Tibial nerve (tissue), 4 donors: Measurements from ENCODE around the gene KHDRBS1. TPM values are rescaled to one million over a fixed set of nuclear protein-coding genes. Genes with fewer than 3 reads are reported as not detected.
A peak's percentile ranks its signal among the peaks of the same experiment; 100 is the strongest.
"Not testable (repeated sequence)": the region's sequence is repeated elsewhere in the genome, so short reads cannot be mapped to it uniquely, and the experiment has no call there.

Experiments
- DNase-seq, 2 donors: peaks; one replicate each; pipeline ENCODE4 v3.0.0-alpha.2; 2019; ENCODE audit warnings: low spot score in 2 of 2
- H3K27ac ChIP-seq, 4 donors: fragments of 200-600 bp; sonication (generic) in 3 of 4; one replicate each; pipeline ENCODE4 v1.5.1; 2017 to 2019; ENCODE audit warnings: mild to moderate bottlenecking in 1 of 4
- H3K27me3 ChIP-seq, 2 donors: fragments of 200-600 bp; sonication (generic) in 1 of 2; one replicate each; pipeline versions ENCODE4 v1.5.1 to v1.6.0; 2017 to 2019
- H3K36me3 ChIP-seq, 3 donors: fragments of 200-600 bp; sonication (generic); one replicate each; pipeline ENCODE4 v1.5.1; 2018 to 2019
- H3K4me1 ChIP-seq, 4 donors: fragments of 200-600 bp; sonication (generic) in 3 of 4; one replicate each; pipeline ENCODE4 v1.5.1; 2017 to 2019
- H3K4me3 ChIP-seq, 4 donors: fragments of 200-600 bp; sonication (generic) in 3 of 4; one replicate each; pipeline ENCODE4 v1.5.1; 2017 to 2019; ENCODE audit warnings: mild to moderate bottlenecking in 1 of 4, moderate library complexity in 1 of 4
- H3K9me3 ChIP-seq, 4 donors: fragments of 200-600 bp; sonication (generic) in 3 of 4; one replicate each; pipeline ENCODE4 v1.5.1; 2017 to 2019
- EP300 ChIP-seq, 2 donors: sonication (generic); formaldehyde crosslinking; IDR thresholded peaks; one replicate each; pipeline ENCODE4 v1.6.1; 2017; ENCODE audit warnings: antibody characterized with exemption in 2 of 2, mild to moderate bottlenecking in 1 of 2
- POLR2A ChIP-seq, 2 donors: fragments of 450-650 bp; IDR thresholded peaks; one replicate each; pipeline ENCODE4 v1.6.1; 2017; ENCODE audit warnings: antibody characterized with exemption in 2 of 2, mild to moderate bottlenecking in 2 of 2, moderate library complexity in 2 of 2
- WGBS, 2 donors: methylation state at CpG; one replicate each; pipeline ENCODE4 v1.1.5; 2018; 5-methylcytosine and 5-hydroxymethylcytosine counted together
- total RNA-seq, 4 donors: library from RNA; depleted of rRNA; stranded (reverse); fragments of >200 nt; gene quantifications; one replicate each; pipeline ENCODE4 v1.1.0, GENCODE V29; 2016
- TF ChIP-seq, protein P1 (sequence below), 5 experiments: fragments of 200-600 bp in 3 of 5; fragments of 450-650 bp in 2 of 5; sonication (generic) in 3 of 5; IDR thresholded peaks; one replicate each; pipeline ENCODE4 v1.5.1; 2016 to 2019; ENCODE audit warnings: antibody characterized with exemption in 5 of 5, mild to moderate bottlenecking in 3 of 5, moderate library complexity in 2 of 5

Gene KHDRBS1
- total RNA-seq, 4 donors from 2014 or later: 61.5 to 92.6 (median 78.6) TPM

- no peaks in the 10 kb centered on the region for H3K9me3 ChIP-seq
- TF ChIP-seq POLR2A (IDR thresholded peaks at IDR 0.05): no peak
- TF ChIP-seq EP300 (IDR thresholded peaks at IDR 0.05): no peak
- TF ChIP-seq, protein P1, sequence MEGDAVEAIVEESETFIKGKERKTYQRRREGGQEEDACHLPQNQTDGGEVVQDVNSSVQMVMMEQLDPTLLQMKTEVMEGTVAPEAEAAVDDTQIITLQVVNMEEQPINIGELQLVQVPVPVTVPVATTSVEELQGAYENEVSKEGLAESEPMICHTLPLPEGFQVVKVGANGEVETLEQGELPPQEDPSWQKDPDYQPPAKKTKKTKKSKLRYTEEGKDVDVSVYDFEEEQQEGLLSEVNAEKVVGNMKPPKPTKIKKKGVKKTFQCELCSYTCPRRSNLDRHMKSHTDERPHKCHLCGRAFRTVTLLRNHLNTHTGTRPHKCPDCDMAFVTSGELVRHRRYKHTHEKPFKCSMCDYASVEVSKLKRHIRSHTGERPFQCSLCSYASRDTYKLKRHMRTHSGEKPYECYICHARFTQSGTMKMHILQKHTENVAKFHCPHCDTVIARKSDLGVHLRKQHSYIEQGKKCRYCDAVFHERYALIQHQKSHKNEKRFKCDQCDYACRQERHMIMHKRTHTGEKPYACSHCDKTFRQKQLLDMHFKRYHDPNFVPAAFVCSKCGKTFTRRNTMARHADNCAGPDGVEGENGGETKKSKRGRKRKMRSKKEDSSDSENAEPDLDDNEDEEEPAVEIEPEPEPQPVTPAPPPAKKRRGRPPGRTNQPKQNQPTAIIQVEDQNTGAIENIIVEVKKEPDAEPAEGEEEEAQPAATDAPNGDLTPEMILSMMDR (IDR thresholded peaks at IDR 0.05): no peak
- no peak overlapping the region for H3K4me3 ChIP-seq
- DNase-seq: no peak
- no peaks in the 10 kb centered on the region for H3K36me3 ChIP-seq
- H3K27me3 ChIP-seq: no peaks in the 10 kb centered on the region
- no peak overlapping the region for H3K27ac ChIP-seq
- WGBS, 2 donors: 82 to 83% methylated on average over 5 of the region's 5 CpGs
- H3K4me1 ChIP-seq: peaks cover 0 to 10% (median 6%) of the 10 kb centered on the region in 4 donors
Observed at GRCh38 chr1:32010246-32010645, 3.4 kb upstream of the KHDRBS1 start.

DNA sequence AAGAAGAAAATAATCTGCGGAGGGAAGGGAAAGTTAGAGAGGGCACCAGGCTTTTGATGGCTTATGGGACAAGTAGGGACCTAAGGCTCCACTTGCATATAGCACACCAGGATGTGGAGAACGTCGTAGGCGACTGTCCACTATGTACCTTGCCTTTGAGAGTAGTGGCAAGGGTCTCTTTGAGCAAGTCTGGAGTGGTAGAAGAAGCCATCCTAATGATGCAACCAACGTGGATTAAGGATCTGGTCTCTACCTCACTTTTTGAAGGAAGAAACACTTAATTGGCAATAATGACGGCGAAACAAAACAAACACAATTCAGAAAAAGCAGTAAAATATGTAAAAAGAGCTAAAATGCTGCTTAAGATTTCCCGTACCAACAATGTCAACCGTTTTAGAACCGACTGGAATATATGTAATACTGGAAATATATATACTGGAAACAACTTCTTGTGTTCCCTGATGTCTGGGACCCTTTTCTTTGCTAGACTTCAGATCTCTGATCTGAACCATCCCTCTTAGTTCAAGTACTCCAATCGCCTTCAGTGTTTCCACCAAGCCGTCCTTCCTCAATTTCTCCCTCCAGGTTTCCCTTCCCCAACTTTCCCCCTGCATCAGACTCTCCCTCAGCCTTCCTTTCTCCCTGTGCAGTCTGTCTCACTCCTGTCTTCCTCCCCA lies 821 bp upstream of the KHDRBS1 start:
- DNase-seq: no peak
- TF ChIP-seq, protein P1 (IDR thresholded peaks at IDR 0.05): no peak
- H3K4me3 ChIP-seq: peak overlapping the region; percentile 69 to 99 (median 81)
- H3K27ac ChIP-seq: peak overlapping the region; percentile 82 to 100 (median 96)
- 48 to 50% methylated on average over 12 of the region's 12 CpGs for WGBS, 2 donors
- peaks cover 0 to 34% (median 21%) of the 10 kb centered on the region in 4 donors for H3K4me1 ChIP-seq
- no peaks in the 10 kb centered on the region for H3K36me3 ChIP-seq
- H3K27me3 ChIP-seq: no peaks in the 10 kb centered on the region
- no peaks in the 10 kb centered on the region for H3K9me3 ChIP-seq

- Histone ChIP-seq H3K27ac (peak overlapping the region; percentile 82 to 100 (median 96)), H3K4me1 (peaks cover 0 to 50% (median 28%) of the 10 kb centered on the region in 4 donors), H3K9me3 (no peaks in the 10 kb centered on the region), H3K27me3 (no peaks in the 10 kb centered on the region), H3K4me3 (peak overlapping the region; percentile 69 to 99 (median 81)), H3K36me3 (no peaks in the 10 kb centered on the region)
- TF ChIP-seq, protein P1 (IDR thresholded peaks at IDR 0.05): peak in 1 of 5 experiments; percentile 2
- TF ChIP-seq POLR2A (IDR thresholded peaks at IDR 0.05) (no peak), EP300 (IDR thresholded peaks at IDR 0.05) (peak in 1 of 2 donors; percentile 31)
- peak; percentile 19 to 34 for DNase-seq
- 0% methylated on average over 47 to 52 of the region's 55 CpGs for WGBS, 2 donors
Observed at GRCh38 chr1:32014199-32014947, 705 bp downstream of the KHDRBS1 start.

DNA sequence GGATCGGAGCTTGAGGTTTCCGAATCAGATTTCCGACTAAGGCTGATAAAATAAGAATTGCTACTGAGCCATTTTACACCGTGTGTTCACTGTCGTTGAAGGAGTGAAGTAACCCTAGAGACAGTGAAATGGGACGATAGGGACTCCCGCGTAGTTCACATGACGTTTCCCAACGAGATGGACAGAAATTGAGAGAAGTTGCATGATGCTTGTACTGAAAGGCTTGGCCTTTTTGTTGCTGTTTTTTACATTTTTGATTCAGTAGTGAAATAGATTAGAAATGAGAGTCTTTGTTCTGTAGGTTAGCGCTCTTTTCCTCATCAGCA lies 1.2 kb downstream of the KHDRBS1 start:
- Histone ChIP-seq H3K27me3 (no peaks in the 10 kb centered on the region), H3K4me1 (peaks cover 0 to 55% (median 32%) of the 10 kb centered on the region in 4 donors), H3K9me3 (no peaks in the 10 kb centered on the region), H3K36me3 (no peaks in the 10 kb centered on the region), H3K27ac (peak overlapping the region; percentile 82 to 100 (median 96)), H3K4me3 (peak overlapping the region; percentile 69 to 99 (median 81))
- DNase-seq: no peak
- WGBS, 2 donors: 0 to 1% methylated on average over 11 of the region's 11 CpGs
- TF ChIP-seq, protein P1 (IDR thresholded peaks at IDR 0.05): no peak
- TF ChIP-seq POLR2A (IDR thresholded peaks at IDR 0.05): no peak
- TF ChIP-seq EP300 (IDR thresholded peaks at IDR 0.05): no peak

- peak overlapping the region in 3 of 4 donors; percentile 49 to 75 (median 58) for H3K27ac ChIP-seq
- H3K4me1 ChIP-seq: peaks cover 0 to 93% (median 48%) of the 10 kb centered on the region in 4 donors
- H3K4me3 ChIP-seq: no peak overlapping the region
- no peak for DNase-seq
- no peaks in the 10 kb centered on the region for H3K27me3 ChIP-seq
- TF ChIP-seq, protein P1 (IDR thresholded peaks at IDR 0.05): no peak
- H3K36me3 ChIP-seq: peaks cover 0 to 5% (median 0%) of the 10 kb centered on the region in 3 donors
- H3K9me3 ChIP-seq: no peaks in the 10 kb centered on the region
- whole genome bisulfite sequencing, 2 donors: 28 to 33% methylated on average over 6 of the region's 6 CpGs
Observed at GRCh38 chr1:32020339-32020738, 6.7 kb downstream of the KHDRBS1 start.

GRCh38 chr1:32021574-32022018 lies 7.9 kb downstream of the KHDRBS1 start:
- H3K36me3 ChIP-seq, DNase-seq, H3K27me3 ChIP-seq, H3K9me3 ChIP-seq, H3K4me3 ChIP-seq: not testable (repeated sequence)
- Histone ChIP-seq H3K27ac (peak overlapping the region in 1 of 4 donors; percentile 36), H3K4me1 (peaks cover 0 to 93% (median 37%) of the 10 kb centered on the region in 4 donors)
- WGBS, 2 donors: 82 to 85% methylated on average over 8 of the region's 8 CpGs
